K562 (cell line): ENCODE data around the gene GALNT13. TPM values are rescaled to one million over a fixed set of nuclear protein-coding genes. Genes with fewer than 3 reads are reported as not detected.

Experiments used
- CTCF ChIP-seq, 3 experiments: IDR thresholded peaks in 2 of 3; conservative IDR thresholded peaks in 1 of 3; 2 replicates each; pipeline ENCODE4 v1.5.1; 2011 to 2012; ENCODE audit warnings: low read length in 3 of 3, mild to moderate bottlenecking in 3 of 3, control low read depth in 2 of 3, improper control_type of control experiment in 1 of 3, inconsistent platforms in 1 of 3, low read depth in 1 of 3, mixed read lengths in 1 of 3, moderate library complexity in 1 of 3; ENCODE audit not compliant: insufficient read depth in 2 of 3
- MAFK ChIP-seq: IDR thresholded peaks from 2 replicates; pipeline ENCODE4 v1.6.1; 2011; ENCODE audit warnings: low read length, improper control_type of control experiment
- PBX2 ChIP-seq, 2 experiments: IDR thresholded peaks in 1 of 2; conservative IDR thresholded peaks in 1 of 2; 2 replicates each; pipeline ENCODE4 v1.6.1; 2016; ENCODE audit warnings: low read depth in 2 of 2, mild to moderate bottlenecking in 1 of 2, missing compliant biosample characterization in 1 of 2, missing genetic modification characterization in 1 of 2, moderate library complexity in 1 of 2
- polyA plus RNA-seq, 8 experiments: library from polyadenylated mRNA; depleted of rRNA in 4 of 8; stranded (reverse) in 5 of 8; unstranded in 3 of 8; fragments of >200 nt; fragmentation: Nextera tagmentation in 2 of 8; fragmentation: Illumina TruSeq in 1 of 8; extraction: Ambion mirVana in 2 of 8; extraction: Trizol in 1 of 8; gene quantifications; 2 replicates each; pipeline versions ENCODE4 v1.2.1 to v1.2.3, GENCODE V29; 2011 to 2014; ENCODE audit warnings: inconsistent platforms in 1 of 8, missing spikeins in 1 of 8
- total RNA-seq, 7 experiments: library from RNA; depleted of rRNA in 6 of 7; stranded (reverse); fragments of >200 nt in 6 of 7; fragmentation: Illumina TruSeq in 2 of 7; extraction: Trizol in 2 of 7; gene quantifications; 2 replicates each; pipeline versions ENCODE4 v1.2.1 to v1.2.3, GENCODE V29; 2011 to 2021; ENCODE audit warnings: low replicate concordance in 1 of 7
- TF ChIP-seq, protein P1 (sequence below): fragments of 200-600 bp; sonication (generic); IDR thresholded peaks from one replicate; pipeline ENCODE4 v1.6.1; 2012; ENCODE audit warnings: mild to moderate bottlenecking, low read depth, low read length, inconsistent platforms

Gene GALNT13
- total and polyA plus RNA-seq, 9 of the 15 experiments (the other 6 are each of a cell fraction or from before 2014, with no cell fraction given), result not detected

DNA sequence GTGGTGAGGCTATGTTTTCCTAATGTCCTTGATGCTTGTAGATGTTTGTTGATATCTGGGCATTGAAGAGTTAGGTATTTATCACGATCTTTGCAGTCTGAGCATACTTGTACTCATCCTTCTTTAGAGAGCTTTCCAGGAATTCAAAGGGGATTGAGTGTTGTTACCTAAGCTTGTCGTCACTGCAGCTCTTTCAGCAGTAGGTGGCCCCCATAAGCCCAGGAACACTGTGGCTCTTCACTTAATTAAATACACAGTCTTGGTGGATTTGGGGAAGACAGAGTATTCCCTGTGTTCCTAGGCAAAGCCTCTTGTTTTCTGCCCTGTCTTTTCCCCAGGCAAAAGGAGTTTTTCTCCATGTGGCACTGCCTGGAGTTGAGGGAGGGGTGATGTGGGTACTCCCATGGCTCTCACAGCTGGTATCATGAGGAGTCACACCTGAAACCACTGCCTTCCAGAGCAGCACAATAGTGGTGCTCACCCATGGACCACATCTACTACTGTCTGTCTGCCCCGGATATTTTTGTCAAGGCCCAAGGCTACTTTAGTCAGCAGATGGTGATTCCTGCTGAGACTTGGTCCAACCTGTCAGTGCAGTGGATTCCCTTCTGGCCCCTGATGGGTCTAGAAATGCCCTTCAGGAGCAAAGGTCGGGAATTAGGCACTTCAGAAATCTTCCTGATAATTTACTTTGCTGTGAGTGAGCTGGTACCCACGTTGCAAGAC is 95.7 kb downstream of the GALNT13 start (continued):
- TF ChIP-seq, protein P1, sequence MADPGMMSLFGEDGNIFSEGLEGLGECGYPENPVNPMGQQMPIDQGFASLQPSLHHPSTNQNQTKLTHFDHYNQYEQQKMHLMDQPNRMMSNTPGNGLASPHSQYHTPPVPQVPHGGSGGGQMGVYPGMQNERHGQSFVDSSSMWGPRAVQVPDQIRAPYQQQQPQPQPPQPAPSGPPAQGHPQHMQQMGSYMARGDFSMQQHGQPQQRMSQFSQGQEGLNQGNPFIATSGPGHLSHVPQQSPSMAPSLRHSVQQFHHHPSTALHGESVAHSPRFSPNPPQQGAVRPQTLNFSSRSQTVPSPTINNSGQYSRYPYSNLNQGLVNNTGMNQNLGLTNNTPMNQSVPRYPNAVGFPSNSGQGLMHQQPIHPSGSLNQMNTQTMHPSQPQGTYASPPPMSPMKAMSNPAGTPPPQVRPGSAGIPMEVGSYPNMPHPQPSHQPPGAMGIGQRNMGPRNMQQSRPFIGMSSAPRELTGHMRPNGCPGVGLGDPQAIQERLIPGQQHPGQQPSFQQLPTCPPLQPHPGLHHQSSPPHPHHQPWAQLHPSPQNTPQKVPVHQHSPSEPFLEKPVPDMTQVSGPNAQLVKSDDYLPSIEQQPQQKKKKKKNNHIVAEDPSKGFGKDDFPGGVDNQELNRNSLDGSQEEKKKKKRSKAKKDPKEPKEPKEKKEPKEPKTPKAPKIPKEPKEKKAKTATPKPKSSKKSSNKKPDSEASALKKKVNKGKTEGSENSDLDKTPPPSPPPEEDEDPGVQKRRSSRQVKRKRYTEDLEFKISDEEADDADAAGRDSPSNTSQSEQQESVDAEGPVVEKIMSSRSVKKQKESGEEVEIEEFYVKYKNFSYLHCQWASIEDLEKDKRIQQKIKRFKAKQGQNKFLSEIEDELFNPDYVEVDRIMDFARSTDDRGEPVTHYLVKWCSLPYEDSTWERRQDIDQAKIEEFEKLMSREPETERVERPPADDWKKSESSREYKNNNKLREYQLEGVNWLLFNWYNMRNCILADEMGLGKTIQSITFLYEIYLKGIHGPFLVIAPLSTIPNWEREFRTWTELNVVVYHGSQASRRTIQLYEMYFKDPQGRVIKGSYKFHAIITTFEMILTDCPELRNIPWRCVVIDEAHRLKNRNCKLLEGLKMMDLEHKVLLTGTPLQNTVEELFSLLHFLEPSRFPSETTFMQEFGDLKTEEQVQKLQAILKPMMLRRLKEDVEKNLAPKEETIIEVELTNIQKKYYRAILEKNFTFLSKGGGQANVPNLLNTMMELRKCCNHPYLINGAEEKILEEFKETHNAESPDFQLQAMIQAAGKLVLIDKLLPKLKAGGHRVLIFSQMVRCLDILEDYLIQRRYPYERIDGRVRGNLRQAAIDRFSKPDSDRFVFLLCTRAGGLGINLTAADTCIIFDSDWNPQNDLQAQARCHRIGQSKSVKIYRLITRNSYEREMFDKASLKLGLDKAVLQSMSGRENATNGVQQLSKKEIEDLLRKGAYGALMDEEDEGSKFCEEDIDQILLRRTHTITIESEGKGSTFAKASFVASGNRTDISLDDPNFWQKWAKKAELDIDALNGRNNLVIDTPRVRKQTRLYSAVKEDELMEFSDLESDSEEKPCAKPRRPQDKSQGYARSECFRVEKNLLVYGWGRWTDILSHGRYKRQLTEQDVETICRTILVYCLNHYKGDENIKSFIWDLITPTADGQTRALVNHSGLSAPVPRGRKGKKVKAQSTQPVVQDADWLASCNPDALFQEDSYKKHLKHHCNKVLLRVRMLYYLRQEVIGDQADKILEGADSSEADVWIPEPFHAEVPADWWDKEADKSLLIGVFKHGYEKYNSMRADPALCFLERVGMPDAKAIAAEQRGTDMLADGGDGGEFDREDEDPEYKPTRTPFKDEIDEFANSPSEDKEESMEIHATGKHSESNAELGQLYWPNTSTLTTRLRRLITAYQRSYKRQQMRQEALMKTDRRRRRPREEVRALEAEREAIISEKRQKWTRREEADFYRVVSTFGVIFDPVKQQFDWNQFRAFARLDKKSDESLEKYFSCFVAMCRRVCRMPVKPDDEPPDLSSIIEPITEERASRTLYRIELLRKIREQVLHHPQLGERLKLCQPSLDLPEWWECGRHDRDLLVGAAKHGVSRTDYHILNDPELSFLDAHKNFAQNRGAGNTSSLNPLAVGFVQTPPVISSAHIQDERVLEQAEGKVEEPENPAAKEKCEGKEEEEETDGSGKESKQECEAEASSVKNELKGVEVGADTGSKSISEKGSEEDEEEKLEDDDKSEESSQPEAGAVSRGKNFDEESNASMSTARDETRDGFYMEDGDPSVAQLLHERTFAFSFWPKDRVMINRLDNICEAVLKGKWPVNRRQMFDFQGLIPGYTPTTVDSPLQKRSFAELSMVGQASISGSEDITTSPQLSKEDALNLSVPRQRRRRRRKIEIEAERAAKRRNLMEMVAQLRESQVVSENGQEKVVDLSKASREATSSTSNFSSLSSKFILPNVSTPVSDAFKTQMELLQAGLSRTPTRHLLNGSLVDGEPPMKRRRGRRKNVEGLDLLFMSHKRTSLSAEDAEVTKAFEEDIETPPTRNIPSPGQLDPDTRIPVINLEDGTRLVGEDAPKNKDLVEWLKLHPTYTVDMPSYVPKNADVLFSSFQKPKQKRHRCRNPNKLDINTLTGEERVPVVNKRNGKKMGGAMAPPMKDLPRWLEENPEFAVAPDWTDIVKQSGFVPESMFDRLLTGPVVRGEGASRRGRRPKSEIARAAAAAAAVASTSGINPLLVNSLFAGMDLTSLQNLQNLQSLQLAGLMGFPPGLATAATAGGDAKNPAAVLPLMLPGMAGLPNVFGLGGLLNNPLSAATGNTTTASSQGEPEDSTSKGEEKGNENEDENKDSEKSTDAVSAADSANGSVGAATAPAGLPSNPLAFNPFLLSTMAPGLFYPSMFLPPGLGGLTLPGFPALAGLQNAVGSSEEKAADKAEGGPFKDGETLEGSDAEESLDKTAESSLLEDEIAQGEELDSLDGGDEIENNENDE, result no peak
- TF ChIP-seq CTCF (IDR thresholded peaks at IDR 0.05 in 2 of 3, conservative IDR thresholded peaks at IDR 0.05 in 1 of 3; ENCODE audit: insufficient read depth in 2 of 3, low read depth in 1 of 3, low read length in 3 of 3), result no peak
- no peak for TF ChIP-seq PBX2 (CRISPR knock-in tag; IDR thresholded peaks at IDR 0.05; ENCODE audit: low read depth)
- no peak for TF ChIP-seq PBX2 (tag; conservative IDR thresholded peaks at IDR 0.05; ENCODE audit: low read depth)
- no peak for TF ChIP-seq MAFK
- TF ChIP-seq, all 486 proteins: peak for 0
